GM12874 (cell line): ENCODE measurements around the gene FEZ2.

Source experiments
- CTCF ChIP-seq: IDR thresholded peaks from 2 replicates; pipeline ENCODE4 v1.5.1; 2011; ENCODE audit warnings: low read depth, mild to moderate bottlenecking, control low read depth, low read length, moderate library complexity; ENCODE audit not compliant: insufficient read depth

FEZ2 gene

GRCh38 chr2:36567711-36568408, 30.1 kb downstream of the FEZ2 start:
- TF ChIP-seq CTCF, result no peak

- TF ChIP-seq CTCF, result no peak
Measured at GRCh38 chr2:36566887-36567286, 31.1 kb downstream of the FEZ2 start.

- TF ChIP-seq CTCF, result no peak
Measured at GRCh38 chr2:36565712-36566111, 32.3 kb downstream of the FEZ2 start.

GRCh38 chr2:36564377-36564930, 33.5 kb downstream of the FEZ2 start:
- TF ChIP-seq CTCF, result no peak

DNA sequence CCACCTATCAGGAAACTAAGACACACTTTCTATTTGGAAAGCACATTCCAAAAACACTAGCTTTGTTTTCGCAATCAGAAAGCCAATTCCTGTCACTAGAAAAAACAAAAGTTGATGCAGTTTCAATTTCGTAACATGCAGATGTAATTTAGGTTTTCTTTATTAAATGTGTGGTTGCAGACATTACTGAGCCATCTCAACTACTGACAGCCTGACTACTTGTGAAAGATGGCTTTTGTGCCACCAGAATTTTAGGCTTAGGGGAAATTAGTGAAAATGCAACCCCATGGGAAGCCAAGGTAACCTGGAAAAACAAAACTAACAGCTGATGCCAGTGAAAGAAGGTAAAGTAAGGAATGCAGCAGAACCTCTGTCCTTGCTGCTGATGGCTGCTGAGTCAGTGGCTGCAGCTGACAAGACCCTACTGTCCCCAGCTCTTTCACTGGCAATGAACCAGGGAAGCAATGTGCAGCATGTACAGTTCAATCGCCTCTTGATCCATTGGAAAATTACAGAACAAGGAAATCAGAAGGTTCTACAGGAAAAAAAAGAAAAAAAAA, 34.9 kb downstream of the FEZ2 start:
- TF ChIP-seq CTCF, result no peak

GRCh38 chr2:36562240-36562639, 35.7 kb downstream of the FEZ2 start:
- no peak for TF ChIP-seq CTCF

DNA sequence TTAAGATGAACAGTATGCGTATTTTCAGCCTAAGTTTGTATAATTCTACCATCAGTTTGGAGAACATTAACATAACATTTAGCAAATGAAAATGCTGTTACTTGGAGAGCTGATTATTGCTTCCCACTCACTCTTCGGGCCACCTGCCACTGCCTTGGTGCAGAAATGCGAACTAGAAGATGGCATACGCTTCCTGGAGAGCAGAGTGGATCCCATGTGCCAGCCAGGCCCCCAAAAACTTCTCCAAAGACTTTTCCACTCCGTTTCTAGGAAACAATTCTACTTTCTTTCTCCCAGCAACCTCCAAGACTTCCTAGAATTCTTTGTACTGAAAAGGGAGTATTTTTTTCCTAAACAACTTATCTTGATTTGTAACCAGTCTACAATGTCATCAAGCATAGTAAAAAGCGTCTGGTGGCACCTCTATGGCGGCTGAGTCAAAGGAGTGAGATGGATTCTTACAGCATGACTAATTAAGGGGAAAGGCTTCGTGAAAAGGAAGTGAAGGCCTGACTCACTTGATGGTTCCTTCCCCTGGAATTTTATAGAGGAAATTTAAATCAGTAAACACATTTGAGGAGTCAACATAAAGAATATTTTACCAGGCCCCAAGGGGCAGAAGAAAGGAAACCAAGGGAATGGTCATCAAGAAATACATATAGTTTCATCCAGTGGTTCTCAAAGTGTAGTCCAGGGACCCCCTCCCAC, 36.6 kb downstream of the FEZ2 start:
- TF ChIP-seq CTCF, result no peak
